IMR-90 (cell line): ENCODE measurements around the gene USP28.

ENCODE experiments used
- CHD1 ChIP-seq: IDR thresholded peaks from 2 replicates; pipeline ENCODE4 v1.6.1; 2012; ENCODE audit warnings: low read depth, low read length, improper control_type of control experiment
- POLR2A ChIP-seq: IDR thresholded peaks from 2 replicates; pipeline ENCODE4 v1.6.1; 2012; ENCODE audit warnings: mild to moderate bottlenecking, low read depth, low read length
- TF ChIP-seq, protein P1 (sequence below): conservative IDR thresholded peaks from 2 replicates; pipeline ENCODE4 v1.5.1; 2012; ENCODE audit warnings: mild to moderate bottlenecking, low read depth, low read length, improper control_type of control experiment

DNA sequence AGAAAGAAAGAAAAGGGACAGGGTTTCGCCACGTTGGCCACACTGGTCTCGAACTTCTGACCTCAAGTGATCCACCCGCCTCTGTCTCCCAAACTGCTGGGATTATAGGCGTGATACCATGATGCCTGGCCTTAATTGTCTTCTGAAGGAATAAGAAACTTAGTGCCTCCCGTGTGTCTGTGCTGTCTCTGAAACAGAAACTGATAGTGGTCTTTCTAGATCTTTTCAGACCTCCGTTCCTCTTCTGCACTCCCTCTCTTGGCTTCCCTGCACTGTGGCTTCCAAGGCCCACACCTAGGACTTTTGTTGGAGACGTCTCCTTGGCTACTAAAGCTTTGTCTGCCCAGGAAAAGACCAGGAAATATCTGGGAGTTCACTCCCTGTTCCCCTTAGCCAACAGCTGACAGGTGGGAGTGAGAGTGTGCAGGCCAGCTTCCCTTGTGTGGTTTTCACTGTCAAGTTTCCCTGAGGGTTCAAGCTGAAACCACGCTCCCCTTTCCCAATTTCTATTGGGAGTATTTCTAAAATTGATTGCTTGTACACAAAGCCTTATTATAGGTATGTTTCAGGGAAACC lies 19.1 kb upstream of the USP28 start:
- TF ChIP-seq, protein P1, sequence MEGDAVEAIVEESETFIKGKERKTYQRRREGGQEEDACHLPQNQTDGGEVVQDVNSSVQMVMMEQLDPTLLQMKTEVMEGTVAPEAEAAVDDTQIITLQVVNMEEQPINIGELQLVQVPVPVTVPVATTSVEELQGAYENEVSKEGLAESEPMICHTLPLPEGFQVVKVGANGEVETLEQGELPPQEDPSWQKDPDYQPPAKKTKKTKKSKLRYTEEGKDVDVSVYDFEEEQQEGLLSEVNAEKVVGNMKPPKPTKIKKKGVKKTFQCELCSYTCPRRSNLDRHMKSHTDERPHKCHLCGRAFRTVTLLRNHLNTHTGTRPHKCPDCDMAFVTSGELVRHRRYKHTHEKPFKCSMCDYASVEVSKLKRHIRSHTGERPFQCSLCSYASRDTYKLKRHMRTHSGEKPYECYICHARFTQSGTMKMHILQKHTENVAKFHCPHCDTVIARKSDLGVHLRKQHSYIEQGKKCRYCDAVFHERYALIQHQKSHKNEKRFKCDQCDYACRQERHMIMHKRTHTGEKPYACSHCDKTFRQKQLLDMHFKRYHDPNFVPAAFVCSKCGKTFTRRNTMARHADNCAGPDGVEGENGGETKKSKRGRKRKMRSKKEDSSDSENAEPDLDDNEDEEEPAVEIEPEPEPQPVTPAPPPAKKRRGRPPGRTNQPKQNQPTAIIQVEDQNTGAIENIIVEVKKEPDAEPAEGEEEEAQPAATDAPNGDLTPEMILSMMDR, result no peak
- TF ChIP-seq POLR2A (no peak), CHD1 (no peak)
